HG03095 (cell line): Measurements from ENCODE around the gene MYL10.

ENCODE experiments used
- ATAC-seq: cut with Tn5 transposase; IDR thresholded peaks from one replicate; pipeline ENCODE4 v1.9.1; 2021; ENCODE audit warnings: moderate library complexity; ENCODE audit not compliant: unreplicated experiment

Gene MYL10

DNA sequence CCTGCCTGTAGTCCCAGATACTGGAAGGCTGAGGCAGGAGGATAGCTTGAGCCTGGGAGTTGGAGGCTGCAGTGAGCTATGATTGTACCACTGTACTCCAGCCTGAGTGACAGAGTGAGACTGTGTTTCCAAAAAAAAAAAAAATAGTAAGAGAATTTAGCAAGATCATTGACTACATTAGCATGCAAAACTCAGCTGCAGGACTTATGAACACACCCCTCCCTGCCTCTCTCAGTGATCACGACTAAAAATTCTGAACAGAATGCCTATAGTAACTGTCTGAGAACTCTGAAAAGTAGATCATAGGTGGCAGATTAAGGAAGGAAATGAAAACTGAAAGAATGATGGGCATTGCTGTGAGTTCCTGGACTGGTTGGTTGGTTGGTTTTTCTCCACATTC, 50.5 kb downstream of the MYL10 start:
- ATAC-seq = no peak

DNA sequence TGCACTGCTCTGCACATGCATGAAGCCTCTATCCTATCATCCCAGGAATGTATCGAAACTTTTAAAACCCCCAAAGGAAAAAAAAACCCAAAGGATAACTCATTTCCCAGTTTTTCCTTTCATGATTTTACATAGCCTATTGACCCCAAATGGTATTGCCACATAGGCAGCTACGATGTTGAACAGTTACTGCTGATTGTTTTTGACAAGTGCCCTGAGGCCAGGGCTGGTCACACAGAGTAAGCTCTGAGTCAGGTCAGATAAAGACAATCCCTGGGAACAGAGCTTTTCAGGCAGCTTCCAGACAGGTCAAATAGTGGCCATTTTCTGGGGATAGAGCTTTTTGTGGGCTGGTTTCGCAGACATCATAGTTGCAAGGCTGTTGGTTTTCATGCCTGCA, 52.1 kb downstream of the MYL10 start:
- no peak for ATAC-seq

DNA sequence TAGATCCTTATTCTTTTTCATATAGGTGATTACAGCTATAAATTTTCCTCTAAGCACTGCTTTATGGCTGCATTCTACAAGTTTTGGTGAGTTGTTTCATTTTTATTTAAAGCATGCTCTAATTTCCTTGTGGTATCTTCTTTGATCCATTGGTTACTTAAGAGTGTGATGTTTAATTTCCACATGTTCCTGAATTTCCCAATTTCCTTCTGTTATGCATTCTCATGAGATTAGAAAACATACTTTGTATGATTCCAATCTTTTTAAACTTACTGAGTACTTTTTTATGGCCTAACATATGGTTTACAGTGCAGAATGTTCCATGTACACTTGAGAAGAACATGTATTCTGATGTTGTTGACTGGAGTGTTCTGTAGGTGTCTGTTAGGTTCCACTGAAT, 53.4 kb downstream of the MYL10 start:
- no peak for ATAC-seq

DNA sequence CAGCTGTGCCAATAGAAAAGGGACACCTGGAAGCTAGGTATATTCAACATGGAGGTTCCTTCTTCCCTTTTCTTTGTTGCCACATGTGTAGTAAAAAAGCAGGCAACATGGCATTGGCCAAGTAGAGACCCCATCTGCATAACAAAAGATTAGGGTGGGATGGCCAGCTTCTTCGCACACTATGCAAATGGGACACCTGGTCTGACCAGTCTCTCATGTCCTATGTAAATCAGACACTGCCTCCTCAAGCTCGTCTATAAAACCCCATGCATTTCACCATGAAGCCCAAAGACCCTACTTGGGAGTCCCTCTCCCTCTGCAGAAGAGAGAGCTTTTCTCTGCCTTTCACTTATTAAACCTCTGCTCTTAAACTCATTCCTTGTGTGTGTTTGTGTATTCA, 53.9 kb downstream of the MYL10 start:
- no peak for ATAC-seq

DNA sequence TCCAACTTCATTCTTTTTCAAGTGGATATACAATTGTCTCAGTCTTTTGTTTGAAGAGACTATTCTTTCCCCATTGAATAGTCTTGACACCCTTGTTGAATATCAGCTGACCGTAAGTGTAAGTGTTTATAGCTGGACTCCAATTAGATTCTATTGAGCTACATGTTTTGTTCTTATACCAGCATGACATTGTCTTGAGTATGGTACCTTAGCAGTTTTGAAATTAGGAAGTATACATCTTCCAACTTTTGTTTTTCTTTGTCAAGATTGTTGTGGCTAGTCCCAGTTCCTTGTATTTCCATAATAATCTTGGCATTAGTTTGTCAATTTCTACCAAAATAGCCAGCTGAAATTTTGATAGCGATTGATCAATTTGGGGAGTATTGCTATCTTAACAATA, 56.9 kb downstream of the MYL10 start:
- no peak for ATAC-seq

DNA sequence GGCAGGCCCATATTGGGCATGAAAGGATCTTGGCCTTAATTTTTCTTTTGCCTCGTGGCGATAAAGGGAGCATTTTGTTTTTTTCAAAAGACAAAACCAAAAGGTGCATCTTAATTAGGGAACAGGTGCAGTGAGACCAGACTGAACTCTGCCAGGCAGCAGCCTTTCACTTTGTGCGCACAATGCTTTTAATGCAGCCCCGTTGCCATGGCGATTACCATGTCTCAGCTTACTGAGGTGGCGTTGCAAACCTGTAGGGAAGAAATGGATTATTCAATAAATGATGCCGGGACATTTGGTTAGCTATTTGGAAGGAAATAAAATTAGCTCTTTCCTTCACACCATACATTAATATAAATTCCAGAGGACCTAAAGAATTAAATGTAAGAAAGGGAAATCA, 61.9 kb downstream of the MYL10 start:
- no peak for ATAC-seq

DNA sequence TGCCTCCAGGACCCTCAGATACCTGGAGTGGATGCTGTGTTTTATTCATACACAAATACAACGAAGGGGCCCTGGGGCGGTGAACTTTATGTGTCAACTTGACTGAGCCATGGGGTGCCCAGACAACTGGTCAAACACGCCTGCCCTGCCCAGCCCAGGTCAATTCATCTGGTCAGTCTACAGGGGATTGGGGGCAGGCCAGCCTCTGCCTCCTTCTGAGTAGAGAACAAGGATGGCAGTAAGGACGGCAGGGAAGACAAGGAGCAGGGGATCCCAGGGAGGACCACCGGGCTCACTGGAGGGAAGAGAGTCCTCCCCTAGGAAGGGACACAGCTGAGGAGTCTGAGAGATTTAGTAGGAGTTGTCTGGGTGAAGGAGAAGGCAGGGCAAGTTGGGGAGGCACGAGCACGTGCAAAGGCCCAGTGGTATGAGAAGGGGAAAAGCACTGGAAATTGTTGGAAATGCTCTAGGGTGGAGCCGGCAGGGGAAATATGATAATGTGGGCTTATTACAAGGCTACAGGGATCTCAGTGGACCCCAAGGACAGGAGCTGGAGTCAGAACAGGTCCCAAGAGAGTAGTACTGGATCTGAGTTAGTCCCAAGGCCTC, 63.4 kb downstream of the MYL10 start:
- ATAC-seq = no peak

DNA sequence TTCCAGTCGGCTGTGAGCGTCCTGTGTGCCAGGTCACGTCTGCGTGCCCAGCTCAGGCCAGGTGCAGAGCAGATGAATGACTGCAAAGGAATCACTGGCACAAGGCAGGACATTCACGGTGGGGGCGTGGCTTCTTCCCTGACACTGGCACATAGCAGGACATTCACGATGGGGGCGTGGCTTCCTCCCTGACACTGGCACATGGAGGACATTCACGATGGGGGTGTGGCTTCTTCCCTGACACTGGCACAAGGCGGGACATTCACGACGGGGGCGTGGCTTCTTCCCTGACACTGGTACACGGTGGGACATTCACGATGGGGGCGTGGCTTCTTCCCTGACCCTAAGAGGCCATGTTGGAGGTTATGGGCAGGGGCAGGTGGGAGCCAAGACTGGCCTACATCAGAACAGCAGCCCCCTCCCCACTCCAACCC, 64.3 kb downstream of the MYL10 start:
- no peak for ATAC-seq

DNA sequence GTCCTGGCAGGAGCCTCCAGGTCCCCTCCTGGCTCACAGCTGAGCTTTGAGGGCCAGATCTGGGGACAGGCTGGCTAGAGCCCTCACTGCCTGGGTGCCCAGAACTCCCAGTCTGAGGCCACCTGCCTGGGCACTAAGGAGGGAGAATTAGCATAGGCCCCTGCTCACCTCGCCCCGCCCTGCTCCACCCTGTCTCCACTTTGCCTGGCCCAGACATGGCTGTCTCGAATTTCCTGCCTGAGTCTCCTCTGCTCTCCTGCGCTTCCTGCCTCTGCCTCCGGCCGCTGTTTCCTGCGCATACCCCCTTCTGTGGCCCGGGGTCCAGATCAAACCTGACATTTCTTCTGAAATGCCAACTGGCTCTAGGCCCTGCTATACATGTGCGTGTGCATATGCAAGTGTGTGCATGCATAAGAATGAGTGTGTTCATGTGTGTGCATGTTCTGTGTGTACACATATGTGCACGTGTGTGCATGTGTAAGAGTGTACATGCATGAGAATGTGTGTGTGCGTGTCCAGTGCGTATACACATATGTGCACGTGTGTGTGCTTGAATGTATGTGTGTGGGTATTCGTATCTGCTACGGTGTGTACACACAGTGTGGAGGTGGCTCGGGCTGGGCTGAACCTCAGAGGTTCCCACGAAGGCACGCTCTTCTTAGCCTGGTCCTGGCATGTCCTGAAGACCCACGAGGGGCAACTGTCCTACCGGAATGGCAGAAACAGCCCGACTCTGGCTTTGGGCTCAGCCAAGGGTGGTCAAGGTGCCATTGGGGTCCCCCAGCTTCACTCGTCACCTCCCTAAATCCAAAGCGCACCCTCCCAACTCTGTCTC, 64.9 kb downstream of the MYL10 start:
- ATAC-seq = no peak
